Heart left ventricle (tissue), 16 donors: ENCODE results near the gene PPP1R1C. TPM values are rescaled to one million over a fixed set of nuclear protein-coding genes. Genes with fewer than 3 reads are reported as not detected.

ENCODE experiments used
- ATAC-seq, 4 donors: fragments of 200-7000 bp; cut with Tn5 transposase; one replicate each; pipeline ENCODE4 v1.9.1; 2020 to 2022; ENCODE audit warnings: moderate library complexity in 4 of 4, mild to moderate bottlenecking in 3 of 4, moderate number of reproducible peaks in 1 of 4
- DNase-seq, 5 donors: peaks; one replicate each; pipeline ENCODE4 v3.0.0-alpha.2; 2020
- H3K27ac ChIP-seq, 12 donors: fragments of 200-600 bp; sonication (generic) in 4 of 12; one replicate each; pipeline versions ENCODE4 v1.5.0 to v1.8.0; 2016 to 2022; ENCODE audit warnings: mild to moderate bottlenecking in 2 of 12
- H3K27me3 ChIP-seq, 9 donors: fragments of 200-600 bp; sonication (generic) in 2 of 9; one replicate each; pipeline versions ENCODE4 v1.5.1 to v1.8.0; 2016 to 2022; ENCODE audit warnings: mild to moderate bottlenecking in 3 of 9
- H3K36me3 ChIP-seq, 9 donors: fragments of 200-600 bp; sonication (generic) in 2 of 9; one replicate each; pipeline versions ENCODE4 v1.5.0 to v1.8.0; 2018 to 2022; ENCODE audit warnings: mild to moderate bottlenecking in 2 of 9
- H3K4me1 ChIP-seq, 12 donors: fragments of 200-600 bp; sonication (generic) in 4 of 12; one replicate each; pipeline versions ENCODE4 v1.5.0 to v1.8.0; 2016 to 2022; ENCODE audit warnings: mild to moderate bottlenecking in 3 of 12
- H3K4me3 ChIP-seq, 12 donors: fragments of 200-600 bp; sonication (generic) in 4 of 12; one replicate each; pipeline versions ENCODE4 v1.5.0 to v1.8.0; 2017 to 2022; ENCODE audit warnings: mild to moderate bottlenecking in 9 of 12, moderate library complexity in 4 of 12
- H3K9me3 ChIP-seq, 12 donors: fragments of 200-600 bp; sonication (generic) in 4 of 12; one replicate each; pipeline versions ENCODE4 v1.5.0 to v1.8.0; 2016 to 2022; ENCODE audit warnings: mild to moderate bottlenecking in 1 of 12
- POLR2A ChIP-seq, 2 donors: fragments of 450-650 bp; IDR thresholded peaks; one replicate each; pipeline ENCODE4 v1.6.1; 2017; ENCODE audit warnings: antibody characterized with exemption in 2 of 2, mild to moderate bottlenecking in 2 of 2, moderate library complexity in 2 of 2
- WGBS, 4 donors: extraction: QIAGEN DNeasy Blood & Tissue Kit in 2 of 4; methylation state at CpG; one replicate each; pipeline versions ENCODE4 v1.1.5 to v1.1.7; 2013 to 2018; 5-methylcytosine and 5-hydroxymethylcytosine counted together
- intact Hi-C, 10 donors: fragments of 100-400 bp; cut with DNase I; formaldehyde crosslinking; loops; one replicate each; pipeline versions ENCODE4 v1.11.1 to v1.14.2; 2022
- polyA plus RNA-seq, 2 donors: library from polyadenylated mRNA; stranded (reverse); fragments of 200-250 nt; gene quantifications; one replicate each; pipeline ENCODE4 v1.2.3, GENCODE V29; 2013
- total RNA-seq, 9 donors: library from RNA; depleted of rRNA in 2 of 9; stranded (reverse); fragments of >200 nt in 2 of 9; fragmentation: NEBNext Ultra II Directional in 3 of 9; extraction: Animal tissue kit (Norgen Biotek cat#: 25700) in 3 of 9; gene quantifications; one replicate each; pipeline versions ENCODE4 v1.1.0 to v1.2.4, GENCODE V29; 2016 to 2023
- TF ChIP-seq, protein P1 (sequence below), 12 donors: fragments of 200-600 bp; sonication (generic) in 4 of 12; IDR thresholded peaks; one replicate each; pipeline versions ENCODE4 v1.5.0 to v1.8.0; 2018 to 2022; ENCODE audit warnings: antibody characterized with exemption in 12 of 12, mild to moderate bottlenecking in 5 of 12
- donor health status: ischemic (EF 13 %, LVEDD 7.1; RV severe dilation, severe dysfunction).
- donor health status: healthy with polysubstance abuse.
- donor health status: DM: no; HTN: yes; CAD: no.
- donor health status: DM: no; HTN: no; CAD: no.
- donor health status: ischemic (EF 25% LVEDD 6.9; RV normal size, moderate dysfunction).
- donor health status: ischemic (EF 25% LVEDD 5.7; RV mildly dilated, moderate dysfunction).
- donor health status: healthy.
- donor health status: DM: yes; HTN: yes; CAD: no.
- donor health status: ischemic (EF 35%, LVEDD 5.7; RV mildly dilated, moderate dysfunction).
- donor health status: nonischemic (EF 11% LVEDD 7.7; RV severe dilation, severe dysfunction).
- donor health status: DM: yes; HTN: yes; CAD: no.
- donor health status: PGD.
- donor health status: ischemic (EF 29% LVEDD 5.4; RV normal size, mild dysfunction).
- donor health status: nonischemic (EF 23%, LVEDD 6.1; RV moderate dilation, normal function).

The PPP1R1C gene
- total and polyA plus RNA-seq, 11 donors: 2.9 to 44.5 (median 21.0) TPM

DNA sequence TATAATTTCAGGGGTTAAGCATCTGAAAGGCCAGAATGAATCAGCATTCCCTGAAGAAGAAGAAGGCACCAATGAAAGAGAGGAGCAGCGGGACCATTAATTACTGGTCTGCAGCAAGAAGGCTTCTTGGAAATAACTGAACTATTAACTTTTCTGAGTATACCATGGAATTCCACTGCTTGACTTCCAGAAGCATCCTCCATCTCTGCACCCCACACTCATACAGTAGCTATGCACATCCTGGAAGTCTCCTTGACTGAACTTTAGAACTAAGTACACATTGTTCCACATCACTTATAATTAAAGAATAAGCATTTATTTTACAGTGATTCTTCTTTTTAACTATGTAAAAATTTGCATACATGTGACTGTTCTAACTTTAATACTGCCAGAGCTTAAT lies 131.5 kb downstream of the PPP1R1C start:
- no peak for ATAC-seq
- DNase-seq: no peak
- Histone ChIP-seq H3K4me1 (peaks cover 0 to 7% (median 0%) of the 10 kb centered on the region in 12 donors), H3K27me3 (no peaks in the 10 kb centered on the region), H3K27ac (no peak overlapping the region), H3K4me3 (no peak overlapping the region), H3K36me3 (no peaks in the 10 kb centered on the region), H3K9me3 (no peaks in the 10 kb centered on the region)
- no peak for TF ChIP-seq POLR2A (IDR thresholded peaks at IDR 0.05)
- TF ChIP-seq, protein P1, sequence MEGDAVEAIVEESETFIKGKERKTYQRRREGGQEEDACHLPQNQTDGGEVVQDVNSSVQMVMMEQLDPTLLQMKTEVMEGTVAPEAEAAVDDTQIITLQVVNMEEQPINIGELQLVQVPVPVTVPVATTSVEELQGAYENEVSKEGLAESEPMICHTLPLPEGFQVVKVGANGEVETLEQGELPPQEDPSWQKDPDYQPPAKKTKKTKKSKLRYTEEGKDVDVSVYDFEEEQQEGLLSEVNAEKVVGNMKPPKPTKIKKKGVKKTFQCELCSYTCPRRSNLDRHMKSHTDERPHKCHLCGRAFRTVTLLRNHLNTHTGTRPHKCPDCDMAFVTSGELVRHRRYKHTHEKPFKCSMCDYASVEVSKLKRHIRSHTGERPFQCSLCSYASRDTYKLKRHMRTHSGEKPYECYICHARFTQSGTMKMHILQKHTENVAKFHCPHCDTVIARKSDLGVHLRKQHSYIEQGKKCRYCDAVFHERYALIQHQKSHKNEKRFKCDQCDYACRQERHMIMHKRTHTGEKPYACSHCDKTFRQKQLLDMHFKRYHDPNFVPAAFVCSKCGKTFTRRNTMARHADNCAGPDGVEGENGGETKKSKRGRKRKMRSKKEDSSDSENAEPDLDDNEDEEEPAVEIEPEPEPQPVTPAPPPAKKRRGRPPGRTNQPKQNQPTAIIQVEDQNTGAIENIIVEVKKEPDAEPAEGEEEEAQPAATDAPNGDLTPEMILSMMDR (IDR thresholded peaks at IDR 0.05): no peak
- intact Hi-C loops: no loop called here
- WGBS, 4 donors: 69 to 95% (median 91%) methylated on average over 1 of the region's 1 CpG

DNA sequence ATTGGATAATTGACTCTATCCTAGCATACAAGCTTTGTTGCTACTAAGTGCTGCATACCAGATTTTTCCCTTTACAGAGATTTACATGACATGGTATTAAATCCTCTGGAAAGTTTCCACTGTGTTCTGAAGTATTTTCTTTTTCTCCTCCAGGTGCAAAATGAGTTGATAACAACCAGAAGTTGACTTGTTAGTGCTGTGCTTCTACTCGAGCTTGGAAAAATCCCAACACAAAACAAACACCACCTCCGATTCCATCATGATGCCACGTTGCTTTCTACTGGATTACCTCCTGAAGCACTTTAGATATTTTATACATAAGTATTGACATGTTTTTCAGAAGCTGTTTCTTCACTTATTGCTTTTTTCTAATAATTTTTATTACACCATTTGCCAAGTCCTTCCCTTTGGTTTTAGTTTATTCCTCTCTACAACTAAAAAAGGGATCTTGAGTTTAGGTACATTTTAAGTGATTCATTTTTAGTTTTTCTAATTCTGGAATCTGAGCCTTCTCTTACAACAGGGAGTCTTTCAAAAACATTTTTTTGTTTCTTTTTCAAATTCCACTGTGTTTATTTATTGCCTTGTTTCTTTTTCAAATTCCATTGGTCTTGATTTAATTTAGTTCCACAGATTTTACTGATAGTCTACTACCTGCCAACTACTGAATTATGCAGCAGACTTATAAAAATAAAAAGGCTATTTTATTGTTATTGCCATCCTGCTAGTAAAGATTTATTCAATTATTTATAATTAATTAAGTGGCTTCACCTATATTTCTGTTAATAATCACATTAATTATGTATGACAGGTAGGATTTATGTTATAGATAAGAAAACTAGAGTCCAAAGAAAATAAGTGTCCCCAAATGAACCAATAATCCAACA lies 143.4 kb downstream of the PPP1R1C start:
- WGBS, 4 donors: 40 to 67% (median 56%) methylated on average over 3 of the region's 3 CpGs
- no peak for TF ChIP-seq POLR2A (IDR thresholded peaks at IDR 0.05)
- no peak for ATAC-seq
- intact Hi-C loops: no loop called here
- DNase-seq: no peak
- peaks cover 0 to 2% (median 0%) of the 10 kb centered on the region in 12 donors for H3K4me1 ChIP-seq
- no peaks in the 10 kb centered on the region for H3K27me3 ChIP-seq
- no peak overlapping the region for H3K27ac ChIP-seq
- H3K4me3 ChIP-seq: no peak overlapping the region
- H3K9me3 ChIP-seq: peaks cover 0 to 5% (median 0%) of the 10 kb centered on the region in 12 donors
- peaks cover 0 to 6% (median 0%) of the 10 kb centered on the region in 9 donors for H3K36me3 ChIP-seq

DNA sequence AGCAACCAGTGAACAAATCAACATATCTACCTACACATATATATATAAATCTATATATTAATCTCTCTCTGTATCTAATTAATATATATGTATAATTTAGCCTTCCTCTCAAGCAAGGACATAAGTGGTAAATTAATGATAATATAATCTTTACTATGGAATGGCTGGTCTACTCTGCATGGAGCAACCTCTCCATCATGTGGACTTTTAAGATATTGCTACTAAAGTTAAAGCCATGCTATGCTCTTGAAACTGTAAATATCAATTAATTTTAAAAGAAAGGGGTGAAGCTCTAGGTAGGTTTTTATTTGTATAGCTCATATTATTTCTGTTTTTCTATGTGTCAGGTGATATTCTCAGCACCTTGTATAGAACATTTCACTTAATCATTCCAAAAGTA lies 147.0 kb downstream of the PPP1R1C start:
- intact Hi-C loops: no loop called here
- no peaks in the 10 kb centered on the region for H3K27me3 ChIP-seq
- no peaks in the 10 kb centered on the region for H3K4me1 ChIP-seq
- peaks cover 0 to 6% (median 0%) of the 10 kb centered on the region in 9 donors for H3K36me3 ChIP-seq
- ATAC-seq (no peak), DNase-seq (no peak)
- no peak overlapping the region for H3K4me3 ChIP-seq
- no peaks in the 10 kb centered on the region for H3K9me3 ChIP-seq
- H3K27ac ChIP-seq: no peak overlapping the region
- TF ChIP-seq POLR2A (IDR thresholded peaks at IDR 0.05): no peak
- TF ChIP-seq, protein P1 (IDR thresholded peaks at IDR 0.05): peak in 2 of 12 donors; percentile 14 to 37

DNA sequence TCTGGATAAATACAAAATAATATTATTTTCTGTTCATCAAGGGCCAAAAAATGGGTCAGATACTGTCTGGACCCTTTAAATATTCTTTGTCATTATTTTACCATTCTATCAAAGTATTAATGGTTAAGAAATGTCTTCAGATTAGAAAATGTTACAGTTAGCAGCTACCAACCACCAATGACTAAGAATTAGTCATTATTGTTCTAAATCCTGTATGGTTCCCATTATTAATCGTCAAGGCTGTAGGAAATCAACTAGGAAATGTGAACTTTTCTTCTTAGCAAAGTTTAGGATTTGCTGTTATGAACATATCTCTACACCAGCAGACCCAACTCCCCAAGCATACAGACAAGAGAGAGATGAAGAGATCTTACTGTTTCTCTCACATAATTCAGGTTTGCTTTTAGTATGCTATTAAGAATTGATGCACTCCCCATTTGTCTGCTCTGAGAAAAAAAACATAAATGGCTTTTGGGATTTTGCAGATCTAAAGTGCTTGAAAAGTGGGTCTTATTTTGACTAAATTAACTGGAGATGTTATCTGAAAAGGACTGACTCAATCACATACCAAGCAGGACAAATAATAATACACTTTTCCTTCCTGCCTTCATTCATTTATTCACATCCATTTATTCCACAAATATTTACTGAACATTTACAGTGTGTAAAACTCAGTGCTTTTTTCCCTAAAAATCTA lies 147.7 kb downstream of the PPP1R1C start:
- ATAC-seq: no peak
- Histone ChIP-seq H3K9me3 (no peaks in the 10 kb centered on the region), H3K36me3 (peaks cover 0 to 6% (median 0%) of the 10 kb centered on the region in 9 donors), H3K27me3 (no peaks in the 10 kb centered on the region), H3K4me1 (no peaks in the 10 kb centered on the region), H3K4me3 (no peak overlapping the region), H3K27ac (no peak overlapping the region)
- no peak for DNase-seq
- intact Hi-C loops: no loop called here
- TF ChIP-seq POLR2A (IDR thresholded peaks at IDR 0.05): no peak
- TF ChIP-seq, protein P1 (IDR thresholded peaks at IDR 0.05): no peak
- WGBS, 4 donors: 58 to 68% (median 66%) methylated on average over 1 of the region's 1 CpG
